SH-SY5Y (cell line): ENCODE results near the gene EPHB6.

Experiments
- GATA2 ChIP-seq: IDR thresholded peaks from 2 replicates; pipeline ENCODE4 v1.6.1; 2011; ENCODE audit warnings: mild to moderate bottlenecking, low read depth, low read length
- GATA3 ChIP-seq: IDR thresholded peaks from 2 replicates; pipeline ENCODE4 v1.6.1; 2011; ENCODE audit warnings: low read depth, mild to moderate bottlenecking, low read length, moderate library complexity

Gene EPHB6

GRCh38 chr7:142916508-142916907 lies 61.6 kb downstream of the EPHB6 start:
- TF ChIP-seq GATA2 (no peak), GATA3 (no peak)

DNA sequence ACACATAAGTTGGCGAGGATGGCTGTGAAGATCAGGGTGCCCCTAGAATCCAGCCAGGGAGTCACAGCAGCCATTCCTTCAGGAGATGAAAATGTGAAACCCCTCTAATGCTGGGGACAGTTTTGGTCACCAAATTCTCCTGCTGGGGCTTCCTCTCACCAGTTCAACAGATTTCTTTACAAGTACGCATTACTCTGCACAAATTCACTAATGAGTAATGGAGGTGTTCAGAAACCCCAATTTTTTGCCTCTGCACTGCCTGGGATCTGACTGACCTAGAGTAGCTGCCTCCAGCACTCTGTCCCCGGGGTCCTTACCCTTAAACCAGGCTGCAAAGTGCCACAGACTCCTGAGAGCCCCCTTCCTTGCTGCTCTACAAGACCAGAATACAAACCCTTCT lies 62.6 kb downstream of the EPHB6 start:
- TF ChIP-seq GATA3: no peak
- TF ChIP-seq GATA2: no peak

DNA sequence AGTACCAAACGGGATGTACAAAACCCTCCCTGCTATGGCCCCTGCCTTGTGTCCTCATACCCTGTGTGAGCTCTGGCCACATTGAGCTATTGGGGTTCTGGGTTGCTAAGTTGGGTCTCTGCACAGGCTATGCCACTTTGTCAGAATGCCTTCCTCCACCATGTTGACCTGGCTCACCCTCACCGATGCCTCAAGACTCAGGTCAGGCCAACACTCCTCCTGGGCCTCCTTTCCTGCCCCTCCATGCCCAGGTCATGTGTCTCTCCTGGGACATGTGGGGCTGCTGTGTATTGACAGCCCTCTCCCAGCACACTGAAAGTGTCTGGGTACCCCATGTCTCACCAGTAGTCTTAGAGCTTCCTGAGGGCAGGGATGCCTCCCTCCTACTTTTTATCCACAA lies 64.0 kb downstream of the EPHB6 start:
- TF ChIP-seq GATA2 (no peak), GATA3 (no peak)

DNA sequence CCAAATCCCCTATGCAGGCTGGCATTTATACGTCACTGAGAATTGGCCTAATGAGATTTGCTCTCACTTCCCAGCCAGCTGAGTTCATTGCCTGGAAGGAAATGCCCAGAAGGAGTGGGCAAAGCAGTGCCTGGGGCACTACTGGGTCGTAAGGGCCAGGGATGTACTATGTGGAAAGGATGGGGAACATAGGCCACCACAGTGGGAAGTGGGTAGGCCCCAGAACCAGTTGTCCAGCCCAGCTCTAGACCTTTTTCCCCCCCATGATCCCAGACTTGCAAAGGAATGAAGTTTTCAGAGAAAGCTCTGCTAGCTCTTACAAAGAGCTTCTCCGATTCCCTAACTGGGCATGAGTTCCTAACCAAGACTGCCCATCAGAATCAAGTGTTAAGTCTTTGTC lies 64.8 kb downstream of the EPHB6 start:
- no peak for TF ChIP-seq GATA3
- TF ChIP-seq GATA2: no peak
